HG02763 (cell line): Measurements from ENCODE around the gene NHS.

Experiments
- ATAC-seq: cut with Tn5 transposase; IDR thresholded peaks from one replicate; pipeline ENCODE4 v1.9.1; 2021; ENCODE audit warnings: mild to moderate bottlenecking, moderate library complexity; ENCODE audit not compliant: unreplicated experiment

Gene NHS

DNA sequence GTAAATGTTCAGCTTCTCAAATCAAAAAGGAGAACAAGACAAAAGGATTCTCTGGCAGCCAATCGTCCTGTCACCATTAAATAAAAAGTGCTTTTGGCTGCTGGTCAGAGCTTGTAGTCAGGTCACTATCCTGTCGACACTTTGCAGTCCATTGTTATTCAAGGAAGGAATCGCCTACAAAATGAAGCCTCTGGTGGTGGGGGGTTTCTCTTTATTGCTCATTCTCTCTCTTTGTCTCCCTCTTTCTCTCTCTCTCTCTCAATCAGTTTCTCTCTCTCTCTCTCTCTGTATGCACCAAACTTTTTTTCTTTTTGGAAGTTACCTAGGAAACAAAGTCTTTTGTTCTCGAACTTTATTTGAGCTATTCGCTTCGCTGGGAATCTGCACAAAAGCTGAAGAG is 344.7 kb downstream of the NHS start:
- ATAC-seq = no peak

DNA sequence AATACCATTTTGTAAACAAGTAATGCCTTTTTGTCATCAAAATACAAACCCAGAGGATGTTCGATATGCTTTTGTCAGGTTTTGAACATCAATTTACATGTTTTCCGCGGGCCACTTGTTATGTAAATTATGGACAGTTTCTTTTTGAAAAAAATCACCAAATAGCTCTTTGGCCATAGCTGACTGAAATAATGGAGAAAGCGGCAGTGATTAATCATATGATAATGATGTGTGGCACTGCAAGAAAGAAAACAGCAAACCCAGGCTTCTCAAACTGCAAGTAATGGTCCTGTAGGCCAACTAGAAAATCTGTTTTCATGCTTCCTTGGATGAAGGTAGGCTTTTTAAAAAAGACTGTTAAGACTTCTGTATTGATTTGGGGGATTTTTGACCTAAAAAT is 346.7 kb downstream of the NHS start:
- ATAC-seq = no peak

DNA sequence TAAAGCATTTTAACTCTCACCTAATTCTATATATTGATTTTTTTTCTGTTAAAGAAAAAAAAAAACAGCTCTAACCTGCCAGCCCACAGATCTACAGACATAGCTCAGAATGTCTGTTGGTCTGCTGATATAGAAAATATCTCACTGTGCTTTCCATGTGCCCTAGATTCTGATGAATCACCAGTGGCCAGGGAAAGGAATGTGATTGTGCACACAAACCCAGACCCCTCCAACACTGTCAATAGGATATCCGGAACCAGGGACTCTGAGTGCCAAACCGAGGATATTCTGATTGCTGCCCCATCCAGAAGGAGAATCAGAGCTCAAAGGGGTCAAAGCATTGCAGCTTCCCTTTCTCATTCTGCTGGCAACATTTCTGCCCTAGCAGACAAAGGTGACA is 350.2 kb downstream of the NHS start:
- no peak for ATAC-seq

DNA sequence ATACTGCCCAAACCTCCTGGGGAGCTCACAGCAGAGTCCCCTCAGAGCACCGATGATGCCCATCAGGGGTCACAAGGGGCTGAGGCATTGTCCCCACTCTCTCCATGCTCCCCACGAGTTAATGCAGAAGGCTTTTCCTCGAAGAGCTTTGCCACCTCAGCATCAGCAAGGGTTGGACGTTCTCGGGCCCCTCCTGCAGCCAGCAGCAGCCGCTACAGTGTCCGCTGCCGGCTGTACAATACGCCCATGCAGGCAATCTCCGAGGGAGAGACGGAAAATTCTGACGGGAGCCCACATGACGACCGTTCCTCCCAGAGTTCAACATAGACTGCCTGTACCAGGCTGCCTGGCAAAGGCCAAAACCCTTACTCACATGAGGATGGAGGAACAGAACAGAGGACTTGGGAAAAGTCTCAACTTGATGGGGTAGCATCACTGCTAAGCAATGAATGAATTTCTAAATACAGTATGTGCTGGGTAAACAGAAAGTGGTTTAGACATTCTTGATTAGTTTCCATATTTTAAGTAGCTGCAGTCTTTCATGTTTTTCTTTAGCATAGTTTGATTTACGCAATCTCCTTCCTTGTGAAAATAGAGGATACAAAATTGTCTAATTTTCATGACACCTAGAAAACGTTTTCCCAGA is 357.3 kb downstream of the NHS start:
- no peak for ATAC-seq

DNA sequence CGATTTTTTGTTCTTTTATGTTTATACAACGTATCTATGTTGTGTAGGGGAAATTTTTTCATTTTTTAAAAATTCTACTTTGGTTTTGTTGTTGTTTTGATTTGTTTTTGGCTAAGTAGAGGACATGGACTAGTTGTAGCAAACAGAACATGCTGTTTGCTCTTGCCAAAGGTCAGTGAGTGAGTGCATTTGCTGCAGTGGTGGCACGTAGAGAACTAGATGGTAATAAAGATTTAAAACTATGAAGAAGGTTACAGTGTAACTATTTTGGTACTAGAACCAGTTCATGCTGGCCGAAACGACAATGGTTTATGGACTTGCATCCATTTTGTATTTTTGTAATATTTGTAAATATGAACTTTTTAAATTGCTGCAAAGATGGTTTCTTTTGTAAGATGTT is 360.4 kb downstream of the NHS start:
- no peak for ATAC-seq

DNA sequence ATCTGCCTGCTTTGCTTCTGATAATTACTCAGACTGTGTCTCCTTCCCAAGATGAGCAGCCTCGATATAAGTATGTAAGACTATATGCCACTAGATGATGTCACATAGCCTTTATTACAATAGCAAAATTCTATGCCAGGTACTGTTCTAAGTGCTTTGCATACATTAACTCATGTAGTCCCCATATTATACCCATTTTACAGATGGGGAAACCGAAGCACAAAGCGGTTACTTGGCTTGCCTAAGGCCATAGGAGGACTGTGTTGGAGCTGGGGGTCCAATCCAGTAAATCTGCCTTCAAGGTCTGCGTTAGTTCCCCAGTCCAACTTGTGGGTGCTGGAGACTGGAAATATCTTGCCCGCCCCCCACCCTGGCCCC is 361.5 kb downstream of the NHS start:
- ATAC-seq = no peak

DNA sequence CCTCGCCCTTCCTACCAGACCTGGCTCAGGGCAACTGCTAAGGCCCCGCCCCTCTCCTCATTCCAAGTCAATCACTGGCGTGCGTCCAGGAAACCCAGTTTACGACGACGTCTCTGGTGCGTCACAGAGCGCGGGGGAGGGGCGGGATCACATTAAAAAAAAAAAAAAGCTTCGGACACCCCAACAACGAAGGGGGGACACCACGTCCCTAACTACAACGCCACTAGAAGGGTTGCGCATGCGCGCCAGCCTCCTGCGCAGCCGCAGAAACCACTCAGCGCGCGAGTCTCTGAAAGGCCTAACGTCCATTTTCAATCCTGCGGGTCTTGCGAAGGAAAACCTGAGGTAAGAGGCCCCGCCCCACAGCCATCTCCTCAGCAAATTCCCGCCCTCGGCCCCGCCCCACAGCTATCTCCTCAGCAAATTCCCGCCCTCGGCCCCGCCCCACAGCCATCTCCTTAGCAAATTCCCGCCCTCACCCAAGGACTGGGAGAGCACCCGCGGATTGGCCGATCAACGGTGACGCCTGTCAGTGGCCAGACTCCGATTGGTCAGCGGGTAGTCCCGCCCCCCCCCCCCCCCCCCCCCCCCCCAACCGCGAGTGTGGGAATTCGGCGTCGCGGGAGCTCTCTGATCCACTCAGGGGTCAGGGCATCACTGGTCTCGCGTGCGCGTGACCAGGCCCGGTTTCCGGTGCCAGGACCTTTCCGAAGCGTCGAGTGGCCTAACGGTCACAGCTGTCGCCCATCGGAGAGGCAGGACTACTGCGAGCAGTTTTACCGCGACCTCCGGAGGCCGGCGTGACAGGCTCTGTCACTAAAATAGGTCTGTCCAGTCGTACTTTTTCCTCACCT is 362.1 kb downstream of the NHS start, which contains the start of gene SCML1:
SCML1 (plus strand) TSS at position 638 of the 854 bp plus-strand sequence. CDS start 6,694 bp downstream, outside the sequence.
- peak; percentile 72 for ATAC-seq

DNA sequence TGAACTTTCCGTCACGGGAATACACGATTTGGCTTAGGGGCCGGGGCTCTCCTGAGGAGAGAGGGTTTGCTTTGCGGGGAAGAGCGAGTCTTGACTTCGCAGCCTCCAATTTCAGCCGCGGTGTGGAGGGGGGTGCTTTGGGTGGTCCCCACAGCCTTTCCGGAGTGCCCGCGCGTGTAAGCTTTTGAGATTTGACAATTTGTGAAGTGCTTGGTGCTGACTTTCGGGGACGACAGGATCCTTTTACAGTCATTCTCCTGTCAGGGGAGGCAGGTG is 362.6 kb downstream of the NHS start:
- ATAC-seq = no peak

DNA sequence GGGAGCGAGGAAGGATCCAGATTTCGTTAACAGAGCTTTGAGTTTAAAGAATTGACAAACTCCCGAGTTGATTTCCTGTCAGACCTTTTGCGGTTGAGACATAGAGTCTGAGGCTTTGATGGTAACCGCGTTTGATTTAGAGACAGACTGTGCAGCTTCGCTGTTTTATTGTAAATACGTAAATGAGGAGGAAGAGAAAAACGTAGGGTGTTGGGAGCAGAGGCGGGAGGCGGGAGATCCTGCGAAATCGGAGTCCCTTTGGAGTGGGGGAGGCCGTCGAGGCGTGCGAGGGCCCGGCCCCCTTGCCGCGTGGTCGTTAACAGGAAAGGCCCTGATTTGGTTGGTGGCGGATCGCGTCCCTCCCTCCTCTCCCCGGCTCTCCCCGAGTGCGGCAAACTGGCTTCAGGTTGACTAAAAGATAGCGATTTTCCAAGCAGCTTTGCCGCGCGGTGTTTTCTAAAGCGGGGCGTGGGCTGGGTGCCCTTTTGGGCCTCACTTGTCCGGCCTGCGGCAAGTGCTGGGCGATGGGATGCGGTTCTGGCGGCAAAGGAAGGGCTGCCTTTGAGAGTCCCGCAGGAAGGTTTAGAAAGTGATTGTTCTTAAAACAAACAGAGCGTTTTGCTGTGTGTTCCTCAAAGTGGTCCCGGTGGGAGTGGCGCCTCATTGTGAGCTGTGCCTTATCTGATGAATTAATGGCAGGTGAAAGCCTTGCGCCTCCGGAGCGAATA is 363.1 kb downstream of the NHS start:
- no peak for ATAC-seq

DNA sequence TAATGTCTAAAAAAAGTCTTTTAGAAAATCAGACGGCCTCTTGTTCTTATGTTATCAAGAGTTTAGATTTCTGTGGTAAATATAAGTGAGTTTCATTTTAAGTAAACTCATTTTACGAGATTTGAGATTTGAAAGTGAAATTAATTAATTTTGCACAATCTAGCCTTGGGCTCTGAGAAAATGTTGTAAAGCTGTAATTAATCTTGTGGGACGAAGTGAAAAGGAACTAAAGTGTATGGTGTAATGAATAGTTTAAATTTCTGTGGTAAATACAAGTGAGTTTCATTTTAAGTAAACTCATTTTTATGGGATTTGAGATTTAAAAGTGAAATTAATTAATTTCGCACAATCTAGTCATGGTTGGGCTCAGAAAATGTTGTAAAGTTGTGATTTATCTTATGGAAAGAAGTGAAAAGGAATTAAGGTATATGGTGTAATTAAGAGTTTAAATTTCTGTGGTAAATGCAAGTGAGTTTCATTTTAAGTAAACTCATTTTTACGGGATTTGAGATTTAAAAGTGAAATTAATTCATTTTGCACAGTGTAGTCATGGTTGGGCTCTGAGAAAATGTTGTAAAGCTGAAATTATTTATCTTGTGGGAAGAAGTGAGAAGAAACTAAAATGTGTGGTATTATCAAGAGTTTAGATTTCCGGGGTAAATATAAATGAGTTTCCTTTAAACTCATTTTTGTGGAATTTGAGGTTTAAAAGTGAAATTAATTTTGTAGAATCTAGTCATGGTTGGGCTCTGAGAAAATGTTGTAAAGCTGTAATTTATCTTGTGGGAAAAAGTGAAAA is 363.9 kb downstream of the NHS start:
- no peak for ATAC-seq

DNA sequence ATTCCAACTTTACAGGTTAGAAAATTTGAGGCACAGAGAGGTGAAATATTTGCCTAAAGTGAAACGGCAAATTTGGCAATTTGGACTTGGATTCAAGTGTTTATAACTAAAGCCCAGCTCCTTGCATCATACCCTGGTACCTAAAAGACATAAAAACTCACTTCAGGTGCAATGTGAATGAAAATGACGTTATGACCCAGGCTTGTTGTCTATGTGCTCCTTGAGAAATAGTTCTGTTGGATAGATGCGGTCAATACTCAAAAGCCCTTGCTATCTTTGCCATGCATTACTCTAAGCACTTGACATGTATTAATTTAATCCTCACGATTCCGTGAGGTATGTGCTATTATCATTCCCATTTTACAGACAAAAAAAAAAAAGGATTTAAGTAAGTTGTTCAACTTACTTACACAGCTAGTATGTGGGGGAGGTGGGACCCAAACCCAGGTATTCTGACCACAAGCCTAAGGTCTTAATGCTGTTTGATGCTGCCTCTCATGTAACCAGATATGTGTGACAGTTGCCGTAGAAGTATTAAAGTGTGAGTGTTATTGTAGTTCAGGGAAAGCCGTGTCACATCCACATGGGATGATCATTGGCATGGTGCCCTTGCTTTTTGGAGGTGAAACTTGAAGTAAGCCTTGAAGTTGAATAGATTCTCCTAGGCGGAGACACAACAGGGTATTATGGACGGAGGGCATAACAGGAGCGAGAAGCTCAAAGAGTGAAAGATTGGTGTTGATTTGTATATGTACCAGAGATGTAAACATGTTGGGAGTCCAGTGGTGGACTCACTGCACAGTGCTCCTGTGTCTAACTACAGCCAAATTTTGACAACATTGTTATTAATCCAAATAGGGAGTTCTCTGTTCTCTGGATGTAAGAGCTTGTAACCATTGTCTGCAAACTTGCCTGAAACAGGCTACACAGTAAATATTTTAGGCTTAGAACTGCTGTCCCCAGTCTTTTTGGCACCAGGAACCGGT is 365.4 kb downstream of the NHS start:
- no peak for ATAC-seq

DNA sequence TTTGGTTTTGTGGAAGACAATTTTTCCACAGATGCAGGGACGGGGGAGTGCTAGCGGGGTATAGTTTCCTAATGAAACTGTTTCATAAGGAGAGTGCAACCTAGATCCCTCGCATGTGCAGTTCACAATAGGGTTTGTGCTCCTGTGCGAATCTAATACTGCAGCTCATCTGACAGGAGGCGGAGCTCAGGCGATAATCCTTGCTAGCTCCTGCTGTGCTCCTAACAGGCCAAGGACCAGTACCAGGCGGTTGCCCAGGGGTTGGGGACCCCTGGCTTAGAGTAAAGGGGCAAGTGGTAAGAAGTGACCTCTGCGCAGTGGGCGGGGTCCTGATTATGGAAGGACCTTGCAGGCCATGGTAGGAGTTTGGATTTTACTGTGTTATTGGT is 366.1 kb downstream of the NHS start:
- no peak for ATAC-seq

DNA sequence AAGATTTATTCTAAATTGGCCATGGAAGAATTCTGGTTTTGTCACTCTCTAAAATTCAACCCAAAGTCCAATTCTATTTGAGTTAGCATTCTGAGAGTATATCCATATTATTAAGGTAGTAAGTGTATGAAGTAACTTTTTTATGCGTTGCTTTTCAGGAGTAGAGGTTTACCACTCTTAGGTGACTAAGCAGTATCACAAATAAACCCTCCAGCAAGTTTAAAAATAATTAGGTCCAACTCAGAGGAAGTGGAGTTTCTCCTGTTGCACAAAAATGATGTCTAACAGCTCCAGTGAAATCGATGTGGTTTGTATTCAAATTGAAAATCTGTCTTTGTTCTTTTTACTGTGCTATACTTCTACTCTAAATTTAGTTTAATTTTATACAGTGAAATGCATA is 368.9 kb downstream of the NHS start:
- no peak for ATAC-seq

DNA sequence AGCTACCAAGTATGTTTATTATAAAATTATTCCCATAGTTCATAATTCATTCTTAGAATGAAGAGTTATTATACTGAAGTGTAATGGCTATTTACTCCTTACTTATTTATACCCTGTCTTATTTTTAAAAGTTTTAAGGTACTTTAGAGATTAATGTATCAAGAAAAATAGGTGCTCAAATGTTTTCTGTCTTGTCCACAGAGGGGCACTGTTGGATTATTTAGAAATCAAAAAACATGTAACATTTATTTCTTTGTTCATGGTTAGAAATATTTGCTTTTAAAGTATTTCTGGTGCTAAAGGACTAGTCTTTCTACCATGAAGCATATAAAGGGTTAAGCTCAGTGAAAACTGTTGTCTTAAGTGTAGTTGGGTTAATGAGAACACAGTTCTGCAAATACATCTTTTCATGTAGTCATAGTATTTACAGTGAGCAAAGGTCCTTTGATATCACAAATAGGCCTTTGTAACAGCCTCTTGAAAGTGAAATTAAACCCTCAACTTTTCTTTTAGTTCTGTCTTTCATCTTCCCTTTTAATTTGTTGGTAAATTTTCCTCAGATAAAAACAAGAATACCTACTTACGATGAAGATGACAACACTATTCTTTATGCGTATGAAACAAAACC is 370.0 kb downstream of the NHS start:
- no peak for ATAC-seq

DNA sequence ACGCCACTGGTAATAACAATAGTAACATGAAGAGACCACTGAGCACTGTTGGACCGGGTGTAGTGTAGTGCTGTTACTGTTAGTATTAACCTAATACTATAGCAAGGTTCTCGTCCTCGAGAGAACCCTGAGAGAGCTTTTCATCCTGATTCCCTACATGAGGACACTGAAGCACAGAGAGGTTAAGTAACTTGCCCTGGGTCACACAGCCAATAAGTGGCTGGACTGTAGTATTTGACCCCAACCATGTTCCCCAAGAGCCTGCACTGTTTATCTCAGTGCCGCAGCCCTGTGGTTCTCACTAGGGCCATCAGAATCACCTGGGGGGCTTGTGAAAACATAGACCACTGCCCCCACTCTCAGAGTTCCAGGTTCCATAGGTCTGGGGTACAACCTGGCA is 372.7 kb downstream of the NHS start:
- no peak for ATAC-seq

DNA sequence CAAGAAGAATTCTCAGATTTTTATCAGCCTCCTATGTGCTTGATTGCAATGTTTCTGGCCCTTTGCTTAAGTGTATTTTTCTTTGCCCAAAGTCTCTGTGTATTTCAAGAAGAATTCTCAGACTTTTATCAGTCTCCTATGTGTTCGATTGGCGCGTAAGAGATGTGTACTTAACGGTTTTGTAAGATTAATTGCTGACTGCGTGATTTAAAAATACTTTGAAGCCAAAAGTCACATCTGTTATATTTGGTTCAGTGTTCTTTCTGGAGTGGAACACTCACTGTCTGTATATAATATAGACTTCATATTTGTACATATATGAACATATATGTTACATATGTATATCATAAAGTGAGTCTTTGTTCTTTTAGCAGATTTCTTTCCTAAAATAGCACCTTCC is 373.7 kb downstream of the NHS start:
- ATAC-seq = no peak

DNA sequence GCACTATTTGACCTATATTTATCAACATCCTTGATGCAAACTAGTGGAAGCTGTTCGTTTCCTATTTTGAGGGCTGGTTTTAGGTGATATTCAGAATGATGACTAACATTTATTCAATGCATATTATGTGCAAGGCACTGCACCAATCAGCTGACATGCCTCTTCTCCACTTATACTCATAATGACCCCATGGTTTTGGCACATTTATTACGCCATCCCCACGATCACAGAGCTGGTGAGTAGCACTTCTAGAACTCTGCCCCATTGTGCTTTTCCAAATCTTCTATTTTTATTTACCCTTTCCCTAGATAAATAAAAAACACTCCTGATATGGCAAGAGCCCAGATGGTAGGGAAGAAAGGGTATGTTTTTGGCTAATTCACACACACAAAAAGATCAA is 375.4 kb downstream of the NHS start:
- no peak for ATAC-seq

DNA sequence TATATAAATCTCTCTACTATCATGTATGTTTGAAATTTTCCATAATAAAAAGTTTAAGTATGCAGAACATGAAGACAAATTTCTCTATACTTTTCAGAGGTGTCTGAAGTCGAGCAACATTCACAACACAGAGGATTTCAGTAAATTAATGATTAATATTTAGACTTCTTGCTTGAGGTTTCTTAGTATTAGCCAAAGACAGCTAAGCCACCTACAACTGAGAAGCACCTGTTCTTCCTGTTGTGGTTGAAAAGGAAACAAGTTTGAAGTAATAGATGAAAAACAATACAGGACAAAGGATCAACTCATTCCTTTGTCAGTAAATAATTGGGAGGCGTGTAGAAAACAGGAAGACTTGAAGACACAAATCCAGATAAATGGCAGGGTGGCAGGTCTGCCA is 383.4 kb downstream of the NHS start:
- peak; percentile 85 for ATAC-seq

DNA sequence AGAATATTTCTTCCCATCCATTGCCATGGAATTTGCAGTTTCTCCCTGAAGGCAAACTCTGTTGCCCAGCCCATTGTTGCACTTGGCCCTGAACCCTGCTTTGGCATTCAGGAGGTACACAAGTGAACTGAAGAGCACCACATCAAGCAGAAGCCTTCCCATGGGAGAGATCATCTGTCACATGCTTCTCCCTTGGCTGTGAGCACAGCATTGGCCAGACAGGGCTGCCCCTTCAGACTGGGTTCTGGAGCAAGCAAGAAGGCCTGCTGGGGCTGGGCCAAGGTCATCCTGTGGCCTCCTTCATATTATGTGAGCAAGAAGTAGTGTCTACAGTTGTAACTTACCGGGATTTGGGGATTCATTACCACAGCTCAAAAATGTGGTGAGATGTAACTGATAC is 385.0 kb downstream of the NHS start:
- ATAC-seq = no peak

DNA sequence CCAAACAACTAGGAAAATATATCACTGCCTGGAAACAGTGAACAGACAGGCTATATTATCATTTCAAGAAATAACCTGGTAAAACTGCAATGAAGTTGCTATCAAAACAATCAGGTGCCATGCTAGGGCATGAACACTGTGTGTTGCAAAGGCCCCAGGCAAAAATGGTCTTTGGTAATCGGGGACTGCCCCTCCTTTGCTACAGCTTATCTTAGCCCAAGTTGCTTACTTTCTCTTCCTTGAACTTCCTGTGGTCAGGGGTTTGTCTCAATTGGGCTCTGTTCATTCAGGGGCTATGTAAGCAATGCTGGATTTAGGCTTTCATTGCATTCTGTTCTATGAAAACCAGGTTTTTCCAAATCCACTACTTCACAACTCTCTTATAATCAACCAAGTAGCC is 392.7 kb downstream of the NHS start:
- no peak for ATAC-seq
